Endothelial cell of umbilical vein (primary cell): ENCODE data around the gene STXBP5. TPM values are rescaled to one million over a fixed set of nuclear protein-coding genes. Genes with fewer than 3 reads are reported as not detected.

ENCODE experiments used
- Bru-seq: library from RNA; stranded (reverse); fragments of 400-500 nt; gene quantifications from one replicate; lab custom pipeline; 2021; lab: Mats Ljungman, UMichigan
- BruChase-seq, 2 experiments: library from RNA; stranded (reverse); fragments of 400-500 nt; gene quantifications; one replicate each; lab custom pipeline; 2021; lab: Mats Ljungman, UMichigan
- BruUV-seq: library from RNA; stranded (reverse); fragments of 400-500 nt; replicated peaks from 2 replicates; lab custom pipeline; 2021; lab: Mats Ljungman, UMichigan
- CTCF ChIA-PET: fragments of 300-600, 350-600 bp; sonication (Branson Sonifier 250); formaldehyde crosslinking; loops from one replicate; lab custom pipeline; 2021; ENCODE audit warnings: antibody characterized with exemption, inconsistent platforms; lab: Charles Lee
- POLR2A ChIA-PET: fragments of 300-600, 350-600 bp; sonication (Branson Sonifier 250); formaldehyde crosslinking; loops from one replicate; lab custom pipeline; 2021; ENCODE audit warnings: antibody characterized with exemption, inconsistent platforms; lab: Charles Lee
- DNase-seq: peaks from one replicate; pipeline ENCODE4 v3.0.0-alpha.2; 2011; ENCODE audit warnings: low read depth, low spot score
- FAIRE-seq: peaks from 2 replicates; lab custom pipeline; 2011; peaks lifted over from hg19 to GRCh38; lab: Jason Lieb, UNC
- H2AFZ ChIP-seq: 2 replicates; pipeline ENCODE4 v1.6.0; 2012; ENCODE audit warnings: low read depth, low read length, control low read depth, inconsistent platforms
- H3K27ac ChIP-seq: 2 replicates; pipeline ENCODE4 v1.5.1; 2011; ENCODE audit warnings: low read depth, mild to moderate bottlenecking, control low read depth, low read length, moderate library complexity; ENCODE audit not compliant: insufficient read depth
- H3K27me3 ChIP-seq, 2 experiments: 2 replicates each; pipeline versions ENCODE4 v1.6.0 to v1.6.1; 2011; ENCODE audit warnings: low read length in 2 of 2, mixed read lengths in 1 of 2; ENCODE audit not compliant: control insufficient read depth in 2 of 2, insufficient read depth in 2 of 2
- H3K36me3 ChIP-seq, 2 experiments: 2 replicates in 1 of 2; 3 replicates in 1 of 2; pipeline ENCODE4 v1.5.1; 2011; ENCODE audit warnings: low read length in 2 of 2, mild to moderate bottlenecking in 1 of 2, moderate library complexity in 1 of 2; ENCODE audit not compliant: control insufficient read depth in 2 of 2, insufficient read depth in 2 of 2; ENCODE audit errors: extremely low read depth in 1 of 2
- H3K4me1 ChIP-seq: 3 replicates; pipeline ENCODE4 v1.5.1; 2011; ENCODE audit warnings: mild to moderate bottlenecking, low read length; ENCODE audit not compliant: control insufficient read depth, insufficient read depth; ENCODE audit errors: extremely low read depth
- H3K4me2 ChIP-seq: 2 replicates; pipeline ENCODE4 v1.6.1; 2011; ENCODE audit warnings: low read length, control low read depth, mixed read lengths; ENCODE audit not compliant: insufficient read depth
- H3K4me3 ChIP-seq, 3 experiments: fragments of 200-600 bp in 1 of 3; sonication (generic), shearing (Covaris generic) in 1 of 3; replicated peaks in 1 of 3; 2 replicates each; pipeline ENCODE4 v1.5.1; 2011 to 2016; ENCODE audit warnings: control low read depth in 3 of 3, low read length in 3 of 3, mild to moderate bottlenecking in 2 of 3, inconsistent platforms in 1 of 3, low read depth in 1 of 3, moderate library complexity in 1 of 3; ENCODE audit not compliant: insufficient read depth in 1 of 3
- H3K79me2 ChIP-seq: 2 replicates; pipeline ENCODE4 v1.6.0; 2012; ENCODE audit warnings: low read length, inconsistent platforms; ENCODE audit not compliant: control insufficient read depth, insufficient read depth
- H3K9ac ChIP-seq: replicated peaks from 2 replicates; pipeline ENCODE3; 2011; ENCODE audit warnings: low read length, control low read depth; ENCODE audit not compliant: insufficient read depth; ENCODE audit errors: extremely low read depth
- H3K9me1 ChIP-seq: replicated peaks from 3 replicates; pipeline ENCODE4 v1.6.0; 2011; ENCODE audit warnings: mild to moderate bottlenecking, low read length; ENCODE audit not compliant: control insufficient read depth, insufficient read depth; ENCODE audit errors: extremely low read depth
- H3K9me3 ChIP-seq: replicated peaks from 2 replicates; pipeline ENCODE4 v1.5.1; 2012; ENCODE audit warnings: low read length, inconsistent platforms; ENCODE audit not compliant: control insufficient read depth, insufficient read depth
- H4K20me1 ChIP-seq: replicated peaks from 2 replicates; pipeline ENCODE3; 2011; ENCODE audit warnings: mild to moderate bottlenecking, low read length; ENCODE audit not compliant: control insufficient read depth, insufficient read depth; ENCODE audit errors: extremely low read depth
- FOS ChIP-seq: IDR thresholded peaks from 2 replicates; pipeline ENCODE4 v1.6.1; 2011; ENCODE audit warnings: mild to moderate bottlenecking, low read length, moderate library complexity, borderline replicate concordance; ENCODE audit not compliant: insufficient read depth
- GATA2 ChIP-seq: IDR thresholded peaks from 2 replicates; pipeline ENCODE4 v1.7.0; 2011; ENCODE audit warnings: low read depth, mild to moderate bottlenecking, moderate library complexity, mixed read lengths, low read length; ENCODE audit not compliant: insufficient read length, insufficient read depth
- JUN ChIP-seq: IDR thresholded peaks from 2 replicates; pipeline ENCODE4 v1.6.1; 2011; ENCODE audit warnings: borderline replicate concordance, low read depth; ENCODE audit not compliant: insufficient read length, insufficient read depth
- MYC ChIP-seq: IDR thresholded peaks from one replicate; pipeline ENCODE4 v1.6.1; 2011; ENCODE audit warnings: mild to moderate bottlenecking, low read depth, low read length
- POLR2AphosphoS5 ChIP-seq: IDR thresholded peaks from 2 replicates; pipeline ENCODE4 v1.6.1; 2012; ENCODE audit warnings: low read depth, mild to moderate bottlenecking, control low read depth, low read length, moderate library complexity; ENCODE audit not compliant: insufficient read depth
- dilution Hi-C: fragments of 300-500 bp; cut with MboI; formaldehyde crosslinking; loops from one replicate; pipeline ENCODE4 v1.15.0; 2019; ENCODE audit warnings: low sequenced_read_pairs; ENCODE audit not compliant: extremely low pct_ligation_motif_present
- intact Hi-C: fragments of 100-400 bp; cut with micrococcal nuclease; formaldehyde crosslinking; loops from one replicate; pipeline ENCODE4 v1.10.0; 2022
- long read RNA-seq: library from polyadenylated mRNA; stranded (forward); transcript quantifications from one replicate; pipeline ENCODE4 v2.0.0, GENCODE V29; 2021
- polyA minus RNA-seq, 3 experiments: library from RNA; depleted of rRNA, polyadenylated mRNA; stranded (reverse); fragments of >200 nt; gene quantifications; 1 replicate in 1 of 3; 2 replicates in 2 of 3; pipeline ENCODE4 v1.2.3, GENCODE V29; 2011
- polyA plus RNA-seq, 4 experiments: library from polyadenylated mRNA; depleted of rRNA in 3 of 4; stranded (reverse) in 3 of 4; unstranded in 1 of 4; fragments of >200 nt; gene quantifications; 2 replicates each; pipeline versions ENCODE4 v1.2.1 to v1.2.3, GENCODE V29; 2011 to 2012; ENCODE audit warnings: missing spikeins in 1 of 4
- total RNA-seq: library from RNA; stranded (reverse); gene quantifications from 2 replicates; pipeline ENCODE4 v1.2.3, GENCODE V29; 2021
- TF ChIP-seq, protein P1 (sequence below), 2 donors: IDR thresholded peaks; 1 replicate in 1 of 2; 2 replicates in 1 of 2; pipeline ENCODE4 v1.5.1; 2011; ENCODE audit warnings: low read length in 2 of 2, mild to moderate bottlenecking in 2 of 2, moderate library complexity in 2 of 2, control low read depth in 1 of 2, inconsistent platforms in 1 of 2, low read depth in 1 of 2; ENCODE audit not compliant: insufficient read depth in 1 of 2; ENCODE audit errors: extremely low read depth in 1 of 2
- TF ChIP-seq, protein P2 (sequence below): IDR thresholded peaks from 2 replicates; pipeline ENCODE4 v1.6.1; 2011; ENCODE audit not compliant: insufficient read depth, insufficient read length

STXBP5 gene
- total RNA-seq (21.8 and 25.0 TPM in 2 replicates), polyA plus RNA-seq (4.7 and 7.1 TPM in 2 replicates), polyA minus RNA-seq (43.1 and 44.2 TPM in 2 replicates), Bru-seq, nascent RNA (percentile 85 among the genes with signal in this experiment), BruChase-seq, experiment 1, labeled RNA remaining after a 6-hour chase (percentile 74 among the genes with signal in this experiment), BruChase-seq, experiment 2, labeled RNA remaining after a 2-hour chase (percentile 81 among the genes with signal in this experiment)
- 7.0 and 8.8 TPM in 2 replicates for polyA plus RNA-seq (2011; cell fraction: cytosol; rRNA removed)
- 24.8 and 25.0 TPM in 2 replicates for polyA plus RNA-seq (2011; cell fraction: nucleus; rRNA removed)
- 11.8 and 16.5 TPM in 2 replicates for polyA plus RNA-seq (2012)
- 19.0 TPM for polyA minus RNA-seq (2011; cell fraction: cytosol; rRNA and poly(A)+ RNA removed)
- polyA minus RNA-seq (2011; cell fraction: nucleus; rRNA and poly(A)+ RNA removed) = 96.6 and 124 TPM in 2 replicates
- long read RNA-seq, full-length matches to known transcripts = 5 of 15 reads
- long read RNA-seq, partial matches to known transcripts = 2 of 15 reads
- long read RNA-seq, other reads (novel, unspliced or antisense) = 8 of 15 reads

DNA sequence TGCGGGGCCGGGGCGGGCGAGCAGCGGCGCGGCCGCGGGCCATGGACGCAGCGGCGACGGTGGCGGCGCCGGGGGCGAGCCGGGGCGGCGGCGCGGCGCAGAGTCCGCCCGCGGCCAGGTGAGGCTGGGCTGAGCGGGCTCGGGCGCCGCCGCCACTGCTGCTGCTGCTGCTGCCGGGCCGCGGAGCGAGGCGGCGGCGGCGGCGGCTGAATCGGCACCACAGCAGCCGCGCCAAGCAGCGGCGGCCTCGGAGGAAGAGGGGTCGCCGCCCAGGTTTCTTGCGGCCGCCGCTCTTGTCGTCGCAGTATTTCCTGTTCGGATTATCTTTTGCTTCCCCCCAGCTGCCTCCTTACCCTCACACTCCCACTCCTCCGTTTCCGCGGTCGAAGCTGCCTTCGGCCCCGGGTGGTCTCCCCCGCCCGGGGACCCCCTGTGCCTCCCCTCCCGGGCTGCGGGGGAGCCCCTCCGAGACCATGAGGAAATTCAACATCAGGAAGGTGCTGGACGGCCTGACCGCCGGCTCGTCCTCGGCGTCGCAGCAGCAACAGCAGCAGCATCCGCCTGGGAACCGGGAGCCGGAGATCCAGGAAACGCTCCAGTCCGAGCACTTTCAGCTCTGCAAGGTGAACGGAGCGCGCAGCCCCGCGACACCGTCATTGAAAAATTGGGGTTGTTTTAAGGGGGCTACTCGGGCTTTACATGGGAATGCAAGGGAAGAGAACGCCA, at the start of gene STXBP5:
Gene STXBP5 (plus strand): TSS at position 358 of the 726 bp plus-strand sequence. CDS start 116 bp downstream, at position 474.
- no TSS peak for BruUV-seq
- ChIA-PET POLR2A (no interaction called here), CTCF (no interaction called here)
- FAIRE-seq = peak; percentile 83
- peak; percentile 64 for DNase-seq
- intact Hi-C loops = loop anchor here (2.0 kb wide), 2 partner anchors 17 to 81 kb away; no protein-coding TSS in a partner anchor
- Histone ChIP-seq H3K4me1 (peaks cover 20% of the 10 kb centered on the region), H3K79me2 (peaks cover 30% of the 10 kb centered on the region), H3K4me3 (peak within 1 kb of the TSS; percentile 58 to 92 (median 89)), H3K9ac (peak within 1 kb of the TSS; percentile 95), H3K9me1 (no peaks in the 10 kb centered on the region), H3K27ac (peak within 1 kb of the TSS; percentile 86), H4K20me1 (peaks cover 2% of the 10 kb centered on the region), H3K4me2 (peak within 1 kb of the TSS; percentile 97), H3K27me3 (no peaks in the 10 kb centered on the region), H3K36me3 (no peaks in the 10 kb centered on the region), H2AFZ (peak within 1 kb of the TSS; percentile 97), H3K9me3 (no peaks in the 10 kb centered on the region)
- no peak for TF ChIP-seq MYC
- TF ChIP-seq, protein P1, sequence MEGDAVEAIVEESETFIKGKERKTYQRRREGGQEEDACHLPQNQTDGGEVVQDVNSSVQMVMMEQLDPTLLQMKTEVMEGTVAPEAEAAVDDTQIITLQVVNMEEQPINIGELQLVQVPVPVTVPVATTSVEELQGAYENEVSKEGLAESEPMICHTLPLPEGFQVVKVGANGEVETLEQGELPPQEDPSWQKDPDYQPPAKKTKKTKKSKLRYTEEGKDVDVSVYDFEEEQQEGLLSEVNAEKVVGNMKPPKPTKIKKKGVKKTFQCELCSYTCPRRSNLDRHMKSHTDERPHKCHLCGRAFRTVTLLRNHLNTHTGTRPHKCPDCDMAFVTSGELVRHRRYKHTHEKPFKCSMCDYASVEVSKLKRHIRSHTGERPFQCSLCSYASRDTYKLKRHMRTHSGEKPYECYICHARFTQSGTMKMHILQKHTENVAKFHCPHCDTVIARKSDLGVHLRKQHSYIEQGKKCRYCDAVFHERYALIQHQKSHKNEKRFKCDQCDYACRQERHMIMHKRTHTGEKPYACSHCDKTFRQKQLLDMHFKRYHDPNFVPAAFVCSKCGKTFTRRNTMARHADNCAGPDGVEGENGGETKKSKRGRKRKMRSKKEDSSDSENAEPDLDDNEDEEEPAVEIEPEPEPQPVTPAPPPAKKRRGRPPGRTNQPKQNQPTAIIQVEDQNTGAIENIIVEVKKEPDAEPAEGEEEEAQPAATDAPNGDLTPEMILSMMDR (IDR thresholded peaks at IDR 0.05; ENCODE audit: extremely low read depth in 1 of 2, insufficient read depth in 1 of 2, low read depth in 1 of 2, low read length in 2 of 2) = no peak
- no peak for TF ChIP-seq GATA2
- no peak for TF ChIP-seq JUN
- no peak for TF ChIP-seq FOS
- TF ChIP-seq, protein P2, sequence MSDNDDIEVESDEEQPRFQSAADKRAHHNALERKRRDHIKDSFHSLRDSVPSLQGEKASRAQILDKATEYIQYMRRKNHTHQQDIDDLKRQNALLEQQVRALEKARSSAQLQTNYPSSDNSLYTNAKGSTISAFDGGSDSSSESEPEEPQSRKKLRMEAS = no peak
- peak; percentile 27 for TF ChIP-seq POLR2AphosphoS5
- dilution Hi-C loops = no loop called here
